NOMO-1 (cell line): ENCODE results near the gene TVP23C.

ENCODE experiments used
- DNase-seq, 2 experiments: peaks; one replicate each; lab custom pipeline; 2025; ENCODE audit not compliant: unreplicated experiment in 2 of 2; lab: John Stamatoyannopoulos, UW

The TVP23C gene

GRCh38 chr17:15466131-15466530 is 97.2 kb downstream of the TVP23C start:
- DNase-seq: no peak

- no peak for DNase-seq
These were observed 98.1 kb downstream of the TVP23C start for GRCh38 chr17:15465045-15465701.

GRCh38 chr17:15464231-15464985 is 98.9 kb downstream of the TVP23C start:
- no peak for DNase-seq

GRCh38 chr17:15462976-15463772 is 100.1 kb downstream of the TVP23C start:
- DNase-seq: no peak

- no peak for DNase-seq
These were observed 105.6 kb downstream of the TVP23C start for GRCh38 chr17:15457723-15458094.

- no peak for DNase-seq
These were observed 106.1 kb downstream of the TVP23C start for GRCh38 chr17:15456972-15457722.

GRCh38 chr17:15456496-15456895 is 106.8 kb downstream of the TVP23C start:
- DNase-seq: no peak

- DNase-seq: no peak
These were observed 108.9 kb downstream of the TVP23C start for GRCh38 chr17:15454346-15454745.

GRCh38 chr17:15453782-15454181 is 109.5 kb downstream of the TVP23C start:
- no peak for DNase-seq

GRCh38 chr17:15453246-15453645 is 110.0 kb downstream of the TVP23C start:
- no peak for DNase-seq

GRCh38 chr17:15452746-15453145 is 110.5 kb downstream of the TVP23C start:
- no peak for DNase-seq
